T47D (cell line): ENCODE results near the gene DPPA3.
"Not testable (repeated sequence)": the region's sequence is repeated elsewhere in the genome, so short reads cannot be mapped to it uniquely, and the experiment has no call there.

ENCODE experiments used
- DNase-seq, 2 experiments: peaks; one replicate each; pipeline versions ENCODE4 v3.0.0 to v3.0.0-alpha.2; 2011 to 2012; ENCODE audit warnings: low read depth in 1 of 2, low spot score in 1 of 2
- JUND ChIP-seq: IDR thresholded peaks from 2 replicates; pipeline ENCODE4 v1.6.1; 2012; ENCODE audit warnings: low read depth
- in situ Hi-C: cut with HindIII; loops from 2 replicates; pipeline ENCODE4 v1.10.0; 2016; ENCODE audit warnings: low sequenced_read_pairs, low pct_unique_long_range_greater_than_20kb

Gene DPPA3

GRCh38 chr12:7711133-7711532, at the start of gene DPPA3:
DPPA3 (plus strand) TSS chr12:7711433; CDS start chr12:7711571, 138 bp downstream.
- in situ Hi-C loops, result no loop called here
- no peak for DNase-seq
- TF ChIP-seq JUND, result no peak

GRCh38 chr12:7661741-7662140, 49.5 kb upstream of the DPPA3 start:
- in situ Hi-C loops, result no loop called here
- DNase-seq, result no peak
- TF ChIP-seq JUND, result no peak

GRCh38 chr12:7666595-7666994, 44.6 kb upstream of the DPPA3 start:
- no peak for TF ChIP-seq JUND
- in situ Hi-C loops, result no loop called here
- no peak for DNase-seq

DNA sequence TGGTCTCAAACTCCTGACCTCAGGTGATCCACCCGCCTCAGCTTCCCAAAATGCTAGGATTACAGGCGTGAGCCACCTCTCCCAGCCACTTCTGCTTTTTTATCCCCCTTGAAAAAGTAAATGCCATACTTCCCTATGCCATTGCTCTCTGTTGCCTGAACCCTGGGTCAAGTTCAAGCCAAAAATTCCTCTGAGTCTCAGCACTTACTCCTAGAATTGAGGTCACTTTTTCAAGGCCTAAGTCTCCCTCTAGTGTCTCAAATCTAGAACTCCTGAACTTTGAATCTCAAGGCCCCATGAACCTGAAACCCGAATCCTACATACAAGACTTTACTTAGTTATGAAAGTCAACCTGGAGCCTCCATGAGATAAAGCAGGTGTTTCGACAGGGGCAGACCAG, 44.1 kb upstream of the DPPA3 start:
- no peak for TF ChIP-seq JUND
- in situ Hi-C loops, result no loop called here
- peak; percentile 7 to 39 for DNase-seq

DNA sequence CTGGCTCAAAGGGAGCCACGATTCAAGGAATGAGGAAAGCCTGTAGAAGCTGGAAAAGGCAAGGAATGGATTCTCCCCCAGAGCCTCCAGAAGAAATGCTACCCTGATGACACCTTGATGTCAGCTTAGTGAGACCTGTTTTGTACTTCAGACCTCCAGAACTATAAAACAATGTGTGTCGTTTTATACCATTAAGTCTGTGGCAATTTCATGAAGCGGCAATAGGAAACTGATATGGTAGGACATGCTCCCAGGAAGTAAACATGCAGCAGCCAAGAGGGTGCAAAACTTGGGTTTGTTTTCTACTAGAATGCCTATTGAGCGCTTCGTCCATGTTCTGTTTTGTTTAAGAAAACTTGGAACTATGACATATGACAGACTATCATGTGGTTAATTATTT, 43.1 kb upstream of the DPPA3 start:
- TF ChIP-seq JUND, result no peak

GRCh38 chr12:7675455-7675854, 35.8 kb upstream of the DPPA3 start:
- in situ Hi-C loops, DNase-seq: not testable (repeated sequence)

More for the DNA sequence above, 43.1 kb upstream of the DPPA3 start:
- DNase-seq, result no peak
- in situ Hi-C loops, result no loop called here

DNA sequence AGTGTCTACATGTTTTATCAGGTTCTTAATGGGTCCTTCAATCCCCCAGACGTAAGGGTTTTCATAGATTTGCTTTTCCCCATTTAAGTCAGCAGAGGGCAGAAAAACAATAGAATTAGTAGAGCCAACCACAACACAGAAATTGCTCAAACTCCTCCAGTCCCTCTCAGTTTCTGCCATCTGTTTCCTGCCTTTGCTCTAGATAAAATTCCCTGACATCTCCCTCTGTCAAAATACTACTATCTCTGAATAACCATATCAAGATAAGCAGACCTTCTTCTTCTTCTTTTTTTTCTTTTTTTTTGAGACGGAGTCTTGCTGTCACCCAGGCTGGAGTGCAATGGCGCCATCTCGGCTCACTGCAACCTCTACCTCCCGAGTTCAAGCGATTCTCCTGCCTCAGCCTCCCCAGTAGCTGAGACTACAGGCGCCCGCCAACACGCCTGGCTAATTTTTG, 33.8 kb upstream of the DPPA3 start:
- in situ Hi-C loops, result not testable (repeated sequence)
- DNase-seq, result peak; percentile 4 to 34

GRCh38 chr12:7678744-7679143, 32.5 kb upstream of the DPPA3 start:
- DNase-seq, result no peak
- in situ Hi-C loops, result no loop called here
- TF ChIP-seq JUND, result no peak

GRCh38 chr12:7679251-7680045, 31.8 kb upstream of the DPPA3 start:
- in situ Hi-C loops, result no loop called here
- TF ChIP-seq JUND, result no peak
- DNase-seq, result no peak

GRCh38 chr12:7681535-7681934, 29.7 kb upstream of the DPPA3 start:
- no peak for TF ChIP-seq JUND
- in situ Hi-C loops, result no loop called here
- DNase-seq, result no peak

- no peak for DNase-seq
- in situ Hi-C loops, result no loop called here
- no peak for TF ChIP-seq JUND
These were observed 17.4 kb upstream of the DPPA3 start for GRCh38 chr12:7693793-7694192.

DNA sequence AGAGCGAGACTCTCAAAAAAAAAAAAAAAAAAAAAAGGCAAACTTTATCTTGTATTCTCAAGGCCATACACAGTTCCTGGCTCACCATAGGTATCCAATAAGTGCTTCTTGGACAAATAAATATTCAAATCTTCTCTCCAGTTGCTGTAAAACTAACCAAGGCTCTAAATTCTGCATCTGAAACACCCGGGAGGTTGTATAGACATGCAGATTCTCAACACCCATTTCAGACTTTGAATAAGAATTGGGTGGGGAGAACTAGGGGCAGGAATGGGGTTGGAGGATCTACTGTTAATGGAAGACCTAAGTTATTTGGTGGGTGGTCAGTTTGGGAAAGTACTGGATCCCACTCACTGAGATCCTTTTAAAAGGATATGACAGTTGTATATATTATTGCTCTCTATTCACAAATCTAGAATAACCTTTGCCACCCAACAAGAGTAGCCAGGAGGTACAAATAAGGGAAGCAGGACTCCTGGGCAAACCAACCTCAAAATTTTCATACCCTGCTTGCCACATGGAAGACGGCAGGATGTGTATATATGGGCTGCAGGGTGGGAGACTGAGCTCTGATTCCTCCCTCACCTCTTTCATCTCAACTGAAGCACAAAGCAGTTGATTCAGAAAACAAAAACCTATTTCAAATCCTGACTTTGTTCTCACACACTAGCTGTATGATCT, 16.5 kb upstream of the DPPA3 start:
- no peak for TF ChIP-seq JUND
- DNase-seq, result no peak
- in situ Hi-C loops, result no loop called here

- in situ Hi-C loops, result no loop called here
- TF ChIP-seq JUND, result no peak
These were observed 16.0 kb upstream of the DPPA3 start for GRCh38 chr12:7695237-7695560.

More at GRCh38 chr12:7695237-7695560, 16.0 kb upstream of the DPPA3 start:
- no peak for DNase-seq
